HuH-7 (cell line): ENCODE results near the gene IL27RA.
A peak's percentile ranks its signal among the peaks of the same experiment; 100 is the strongest.

ENCODE experiments used
- DNase-seq: peaks from one replicate; pipeline ENCODE4 v3.0.0; 2011; ENCODE audit warnings: low spot score

IL27RA gene

GRCh38 chr19:14089412-14089661 is 57.8 kb downstream of the IL27RA start:
- DNase-seq, result no peak

GRCh38 chr19:14089662-14090508 is 58.3 kb downstream of the IL27RA start:
- DNase-seq, result peak; percentile 44

- peak; percentile 66 for DNase-seq
These were observed 59.0 kb downstream of the IL27RA start, which contains the start of gene SAMD1 for GRCh38 chr19:14090509-14091080. TSS of gene SAMD1 (minus strand) at chr19:14090751.

GRCh38 chr19:14091081-14091812 is 59.7 kb downstream of the IL27RA start:
- peak; percentile 76 for DNase-seq

GRCh38 chr19:14091813-14092462 is 60.4 kb downstream of the IL27RA start:
- no peak for DNase-seq

- DNase-seq, result no peak
These were observed 61.7 kb downstream of the IL27RA start for GRCh38 chr19:14093117-14093823.

GRCh38 chr19:14094854-14095253 is 63.3 kb downstream of the IL27RA start:
- DNase-seq, result no peak

GRCh38 chr19:14096272-14096992 is 64.9 kb downstream of the IL27RA start:
- no peak for DNase-seq

- no peak for DNase-seq
These were observed 66.1 kb downstream of the IL27RA start for GRCh38 chr19:14097532-14098151.

- no peak for DNase-seq
These were observed 69.5 kb downstream of the IL27RA start for GRCh38 chr19:14101003-14101545.

GRCh38 chr19:14102102-14102696 is 70.6 kb downstream of the IL27RA start:
- DNase-seq, result no peak

GRCh38 chr19:14102756-14103155 is 71.2 kb downstream of the IL27RA start:
- DNase-seq, result no peak
